Fibroblast of peridontal ligament (primary cell): ENCODE data around the gene LRP1B.
A peak's percentile ranks its signal among the peaks of the same experiment; 100 is the strongest.

Source experiments
- DNase-seq: peaks from one replicate; pipeline ENCODE4 v3.0.0-alpha.2; 2010; ENCODE audit errors: extremely low read depth

Gene LRP1B

DNA sequence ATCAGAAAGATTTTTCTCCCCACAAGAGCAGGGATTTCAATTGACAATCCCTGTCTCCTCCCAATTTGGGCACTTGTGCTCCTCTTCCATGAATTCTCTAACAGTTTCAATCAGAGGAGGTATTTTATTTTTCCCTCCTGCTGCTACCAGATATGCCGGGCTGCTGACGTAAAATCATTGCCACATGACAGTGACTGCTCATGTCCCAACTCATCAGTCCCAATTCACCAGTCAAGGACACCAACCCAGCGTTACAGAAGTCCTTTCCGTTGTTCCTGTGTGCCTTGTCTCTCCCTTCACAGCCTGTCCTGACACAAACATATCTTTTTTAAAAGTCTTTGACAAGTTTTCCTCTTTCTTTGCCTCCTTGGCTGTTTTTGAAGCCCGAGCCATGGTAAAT is 540.2 kb downstream of the LRP1B start:
- no peak for DNase-seq

- no peak for DNase-seq
Measured at GRCh38 chr2:141589314-141589713, 541.5 kb downstream of the LRP1B start.

GRCh38 chr2:141586985-141587384 is 543.8 kb downstream of the LRP1B start:
- no peak for DNase-seq

- DNase-seq, result no peak
Measured at GRCh38 chr2:141582213-141582612, 548.6 kb downstream of the LRP1B start.

GRCh38 chr2:141579071-141579470 is 551.7 kb downstream of the LRP1B start:
- DNase-seq, result no peak

DNA sequence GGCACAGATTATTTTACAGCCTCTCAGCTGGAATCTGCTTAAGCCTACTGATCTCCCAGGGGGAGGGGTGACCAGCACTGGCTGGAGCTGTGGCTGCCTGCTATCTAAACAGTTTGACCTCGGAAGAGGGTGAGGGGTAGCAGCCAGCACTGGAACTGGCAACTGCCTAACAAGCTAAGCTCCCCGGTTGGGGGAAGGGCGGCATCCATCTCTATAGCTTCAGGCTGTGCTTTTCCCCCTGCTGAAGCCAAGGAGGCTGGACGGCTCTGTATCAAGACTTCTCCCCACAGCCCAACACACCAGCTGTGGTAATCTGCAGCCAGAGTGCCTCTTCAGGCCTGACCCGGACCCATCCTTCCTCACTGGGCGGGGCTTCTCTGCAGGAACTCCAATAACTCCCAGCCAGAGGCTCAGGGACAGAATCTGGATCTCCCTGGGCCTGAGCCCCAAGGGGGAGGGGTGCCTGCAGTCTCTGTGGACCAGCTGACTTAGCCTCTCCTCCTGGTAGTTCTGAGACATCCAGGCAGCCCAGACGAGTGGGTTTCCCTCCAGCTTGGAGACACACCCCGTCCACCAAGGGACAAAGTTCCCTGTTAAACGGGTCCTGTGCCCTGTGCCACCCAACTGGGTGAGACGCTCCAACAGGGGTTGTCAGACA is 560.2 kb downstream of the LRP1B start:
- DNase-seq, result no peak

- DNase-seq, result peak; percentile 2
Measured at GRCh38 chr2:141569941-141570340, 560.9 kb downstream of the LRP1B start.

DNA sequence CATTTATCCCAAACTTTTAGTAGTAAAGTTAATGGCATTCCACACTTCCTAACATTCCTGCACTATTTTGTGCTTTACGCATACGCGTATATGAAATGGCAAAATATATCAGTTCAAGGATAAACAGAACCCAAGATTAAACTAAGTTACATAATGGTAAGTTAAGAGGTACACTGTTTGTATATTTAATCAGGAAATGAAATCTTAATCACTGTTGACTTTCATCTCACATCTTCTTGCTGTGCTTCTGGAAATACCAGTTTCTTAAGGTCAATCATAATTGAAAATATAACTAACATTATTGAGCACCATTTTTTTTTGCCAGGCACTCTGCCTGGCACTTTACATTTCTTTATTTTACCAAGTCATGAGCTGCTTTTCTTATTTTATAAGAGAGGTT is 565.2 kb downstream of the LRP1B start:
- DNase-seq, result no peak

- DNase-seq, result no peak
Measured at GRCh38 chr2:141560723-141561122, 570.1 kb downstream of the LRP1B start.

DNA sequence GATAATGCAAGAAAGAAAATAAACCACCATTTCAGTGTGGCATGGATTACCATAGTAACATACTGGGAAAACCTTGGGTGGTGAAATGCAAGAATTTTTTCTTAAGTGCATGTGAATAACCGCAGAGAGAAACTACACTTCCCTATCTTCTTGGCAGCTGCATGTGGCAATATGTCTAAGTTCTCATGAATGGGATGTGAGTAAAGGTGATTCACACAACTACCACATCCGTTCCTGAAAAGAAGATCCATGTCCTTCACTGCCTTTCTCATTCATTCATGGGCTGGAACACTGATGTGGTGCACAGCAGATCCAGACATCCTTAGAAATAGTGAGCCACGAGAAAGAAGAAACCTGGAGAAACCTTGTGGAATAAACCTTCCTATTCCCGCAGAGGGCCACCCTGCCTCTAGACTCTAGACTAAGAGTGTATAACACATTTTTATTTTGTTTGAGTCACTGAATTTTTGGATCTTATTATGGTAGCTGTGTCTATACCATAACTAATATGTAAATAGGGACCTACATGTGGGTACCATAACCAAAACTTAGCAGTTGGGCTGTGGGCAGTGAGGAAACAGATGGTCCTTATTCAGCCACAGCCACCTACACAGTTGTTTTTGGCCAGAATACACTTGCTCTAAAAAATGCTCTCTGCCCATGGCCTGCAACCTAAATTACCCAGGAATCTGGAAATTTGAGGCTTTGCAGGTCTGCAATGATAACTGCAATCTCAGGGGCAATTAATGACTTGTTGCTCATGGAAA is 573.3 kb downstream of the LRP1B start:
- peak; percentile 40 for DNase-seq

- DNase-seq, result no peak
Measured at GRCh38 chr2:141555876-141556470, 574.8 kb downstream of the LRP1B start.

- DNase-seq, result peak; percentile 43
Measured at GRCh38 chr2:141554810-141555209, 576.0 kb downstream of the LRP1B start.

GRCh38 chr2:141534666-141535362 is 596.0 kb downstream of the LRP1B start:
- DNase-seq, result peak; percentile 33

DNA sequence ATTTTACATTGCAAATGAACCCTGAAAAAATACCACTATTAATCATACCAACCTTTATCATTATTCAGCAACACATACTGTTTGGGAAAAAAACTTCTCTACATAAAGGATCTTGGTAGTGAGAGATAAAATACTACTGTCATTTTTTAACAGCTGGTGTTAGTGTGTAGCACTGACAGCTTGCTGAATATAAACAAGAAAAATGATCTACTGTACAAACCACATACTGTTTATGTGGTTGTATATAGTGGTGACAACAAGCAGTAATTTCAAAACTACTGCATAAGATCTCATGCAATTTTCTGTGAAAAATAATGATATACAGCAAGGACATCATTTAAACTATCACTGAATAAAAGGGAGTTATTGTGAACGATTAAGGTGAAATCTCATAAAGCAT is 601.2 kb downstream of the LRP1B start:
- DNase-seq, result peak; percentile 7

GRCh38 chr2:141528990-141529389 is 601.8 kb downstream of the LRP1B start:
- DNase-seq, result no peak

GRCh38 chr2:141526760-141527159 is 604.1 kb downstream of the LRP1B start:
- no peak for DNase-seq

GRCh38 chr2:141524777-141525176 is 606.0 kb downstream of the LRP1B start:
- DNase-seq, result no peak

DNA sequence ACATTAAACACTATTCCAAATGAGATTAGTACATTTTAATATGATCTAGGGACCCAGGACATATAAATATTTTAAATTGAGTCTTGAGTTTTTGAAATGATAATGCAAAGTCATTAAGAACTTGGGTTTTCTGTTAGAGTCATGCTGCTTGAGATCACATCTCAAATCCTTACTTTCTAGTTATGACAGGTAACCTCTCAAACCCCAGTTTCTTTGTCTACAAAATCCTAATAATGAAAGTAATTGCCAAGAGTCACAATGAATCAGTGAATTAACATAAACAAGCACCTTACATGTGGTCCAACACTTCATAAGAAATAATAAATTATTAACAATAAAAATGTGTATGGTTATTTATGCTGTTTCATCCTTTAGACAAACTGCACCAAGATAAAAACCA is 607.6 kb downstream of the LRP1B start:
- DNase-seq, result no peak

GRCh38 chr2:141522702-141523101 is 608.1 kb downstream of the LRP1B start:
- no peak for DNase-seq

- DNase-seq, result no peak
Measured at GRCh38 chr2:141522048-141522447, 608.8 kb downstream of the LRP1B start.

GRCh38 chr2:141519906-141520305 is 610.9 kb downstream of the LRP1B start:
- DNase-seq, result no peak

GRCh38 chr2:141517852-141518421 is 612.9 kb downstream of the LRP1B start:
- DNase-seq, result no peak
